Cardiac septum (tissue), 1 donor: ENCODE data around the gene RAB5IF. TPM values are rescaled to one million over a fixed set of nuclear protein-coding genes. Genes with fewer than 3 reads are reported as not detected.
A peak's percentile ranks its signal among the peaks of the same experiment; 100 is the strongest.
"Not testable (repeated sequence)": the region's sequence is repeated elsewhere in the genome, so short reads cannot be mapped to it uniquely, and the experiment has no call there.

Experiments
- DNase-seq: peaks from one replicate; pipeline ENCODE4 v3.0.0-alpha.2; 2020; ENCODE audit warnings: low spot score
- intact Hi-C: fragments of 100-400 bp; cut with DNase I; formaldehyde crosslinking; loops from one replicate; pipeline ENCODE4 v1.14.0; 2022
- total RNA-seq: library from RNA; stranded (reverse); fragmentation: NEBNext Ultra II Directional; extraction: Animal tissue kit (Norgen Biotek cat#: 25700); gene quantifications from one replicate; pipeline ENCODE4 v1.2.1, GENCODE V29; 2021
- donor health status: DM: no; HTN: no; CAD: no.

The RAB5IF gene
- total RNA-seq, 1 donor from 2014 or later, result 50.2 TPM

DNA sequence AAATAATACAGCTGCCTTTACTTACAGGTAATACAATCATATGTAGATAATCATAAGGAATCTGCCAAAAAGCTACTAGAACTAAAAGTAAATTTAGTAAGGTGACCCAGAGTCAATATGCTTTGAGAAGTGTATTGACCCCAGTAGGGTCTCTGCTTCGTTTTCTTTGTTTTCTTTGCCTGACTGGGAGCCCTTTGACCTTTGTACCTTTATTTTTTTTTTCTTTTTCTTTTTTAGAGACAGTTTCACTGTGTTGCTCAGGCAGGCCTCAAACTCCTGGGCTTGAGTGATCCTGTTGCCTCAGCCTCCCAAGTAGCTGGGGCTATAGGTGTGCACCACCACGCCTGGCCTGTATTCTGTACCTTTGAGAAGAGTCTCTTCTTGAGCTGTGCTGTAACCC is 17.9 kb downstream of the RAB5IF start:
- intact Hi-C loops, result no loop called here
- no peak for DNase-seq

DNA sequence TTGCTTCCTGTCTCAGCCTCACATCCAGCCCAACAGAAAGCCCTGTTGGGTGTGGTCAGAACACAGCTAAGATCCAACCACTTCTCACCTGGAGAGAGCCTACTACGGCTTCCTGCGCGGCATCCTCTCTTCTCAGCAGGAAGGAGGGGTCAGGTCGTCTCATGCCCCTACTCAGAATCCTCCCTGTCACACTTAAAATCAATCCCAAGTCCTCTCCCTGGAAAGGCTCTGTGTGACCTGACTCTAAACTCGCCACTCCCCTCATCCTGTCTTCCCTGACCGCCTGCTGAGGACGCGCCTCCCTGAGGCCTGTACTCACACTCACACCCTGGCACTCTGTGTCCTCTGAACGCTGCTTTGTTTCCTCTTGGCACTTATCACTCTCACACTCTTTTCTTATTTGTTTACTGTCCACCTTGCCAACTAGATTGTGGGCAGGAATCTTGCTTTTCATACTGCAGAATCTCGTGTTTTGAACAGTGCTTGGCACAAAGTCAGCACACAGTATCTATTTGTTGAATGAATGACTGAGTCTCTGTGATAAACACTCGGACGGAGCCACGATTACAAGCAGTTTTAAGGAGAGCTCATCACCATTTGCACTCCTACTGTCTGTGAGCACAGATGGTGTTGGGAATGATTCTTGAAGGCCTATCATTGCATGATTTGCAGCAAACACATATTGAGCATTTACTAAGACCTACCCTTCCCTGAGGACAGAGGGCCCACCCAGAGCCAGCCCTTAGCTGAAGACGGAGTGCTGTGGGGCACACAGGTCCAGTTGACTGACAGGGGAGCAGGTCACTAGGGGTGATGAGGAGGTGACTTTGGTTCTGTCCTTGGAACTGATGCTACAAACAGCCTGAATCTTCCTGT is 18.7 kb downstream of the RAB5IF start:
- no peak for DNase-seq
- intact Hi-C loops, result no loop called here

DNA sequence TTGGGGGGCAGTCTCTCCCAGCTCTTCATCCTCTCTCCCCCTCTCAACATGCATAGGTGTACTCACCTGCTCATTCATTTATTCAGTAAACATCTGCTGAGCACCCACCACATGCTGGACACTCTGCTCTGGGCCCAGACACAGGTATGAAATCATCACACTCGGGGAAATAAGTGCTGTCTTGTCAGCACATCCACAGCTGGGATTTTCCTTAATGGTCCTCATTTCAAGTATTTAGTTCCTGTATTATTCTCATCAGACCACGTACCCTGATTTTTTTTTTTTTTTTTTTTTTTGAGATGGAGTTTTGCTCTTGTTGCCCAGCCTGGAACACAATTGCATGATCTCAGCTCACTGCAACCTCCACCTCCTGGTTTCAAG is 19.4 kb downstream of the RAB5IF start:
- DNase-seq, result no peak
- intact Hi-C loops, result no loop called here

DNA sequence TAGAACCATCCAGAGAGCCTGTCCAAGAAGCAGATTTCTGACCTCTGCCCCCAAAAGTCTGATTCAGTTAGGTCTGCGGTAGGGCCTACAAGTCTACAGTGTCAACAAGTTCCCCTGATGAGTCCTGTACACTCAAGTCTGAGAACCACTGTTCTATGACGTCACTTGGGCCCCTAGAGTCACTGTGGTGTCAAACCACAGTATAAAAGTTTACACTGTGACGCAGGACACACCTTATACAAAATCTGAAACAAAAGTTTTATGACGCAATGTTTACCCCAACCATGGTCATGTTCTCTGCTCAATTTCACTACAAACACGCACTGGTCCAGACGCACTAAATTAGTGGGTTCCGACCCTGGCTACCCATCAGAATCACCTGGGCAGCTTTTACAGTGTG is 22.5 kb downstream of the RAB5IF start:
- DNase-seq, result no peak
- intact Hi-C loops, result no loop called here

DNA sequence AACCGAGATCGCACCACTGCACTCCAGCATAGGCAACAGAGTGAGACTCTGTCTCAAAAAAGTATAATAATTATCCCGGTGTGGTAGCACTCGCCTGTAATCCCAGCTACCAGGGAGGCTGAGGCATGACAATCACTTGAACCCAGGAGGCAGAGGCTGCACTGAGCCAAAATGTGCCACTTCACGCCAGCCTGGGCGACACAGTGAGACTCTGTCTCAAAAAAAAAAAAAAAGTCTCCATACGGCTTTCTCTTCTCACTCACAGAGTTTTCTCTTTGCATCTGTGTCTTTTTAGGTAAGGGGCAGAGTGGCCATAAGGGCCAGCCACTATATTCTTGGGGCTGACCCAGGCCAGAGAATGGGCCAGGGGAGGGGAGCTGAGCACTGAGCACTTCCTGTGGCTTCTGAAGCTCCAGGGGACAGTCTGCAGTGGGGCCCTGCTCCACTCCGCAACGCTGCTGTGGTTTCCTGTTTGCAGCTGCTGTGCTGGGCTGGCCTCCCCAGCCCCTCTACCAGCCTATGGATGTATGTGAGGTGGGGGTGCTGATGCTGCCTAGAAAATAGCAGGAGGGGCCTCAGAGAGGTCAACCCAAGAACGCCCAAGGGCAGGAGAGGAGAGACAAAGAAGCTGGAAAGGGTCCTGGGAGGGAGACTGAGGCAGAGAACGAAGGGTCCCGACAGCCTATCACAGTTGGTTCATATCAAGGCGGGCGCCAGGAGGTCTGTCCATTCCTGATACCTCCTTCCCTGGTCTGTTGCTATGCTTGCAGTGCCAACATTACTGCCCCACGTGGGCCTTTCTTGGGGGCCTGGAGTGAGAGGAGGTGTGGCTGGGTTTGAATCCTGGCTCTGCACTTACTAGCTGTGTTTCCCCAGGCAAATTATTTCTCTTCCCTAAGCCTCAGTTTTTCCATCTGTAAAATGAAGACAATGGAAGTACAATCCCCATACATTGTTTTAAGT is 24.4 kb downstream of the RAB5IF start:
- intact Hi-C loops, result no loop called here
- no peak for DNase-seq

DNA sequence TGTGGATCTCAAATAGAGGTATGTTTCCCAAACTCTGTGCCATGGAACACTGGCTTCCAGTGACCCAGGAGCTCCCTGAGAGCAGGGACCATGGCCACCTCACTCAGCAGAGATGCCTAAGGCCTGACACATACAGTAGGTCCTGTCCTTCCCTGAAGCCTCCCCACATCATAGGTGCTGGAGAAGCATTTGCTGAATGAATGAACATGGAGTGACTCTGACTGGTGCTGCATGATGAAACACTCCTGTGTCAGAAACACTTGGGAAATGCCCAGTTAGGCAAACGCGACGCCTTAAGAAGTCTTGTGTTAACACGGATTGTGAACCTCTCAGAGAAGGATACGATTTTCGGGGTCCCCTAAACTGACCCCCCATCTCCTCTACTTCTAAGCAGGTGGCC is 26.1 kb downstream of the RAB5IF start:
- no peak for DNase-seq
- intact Hi-C loops, result no loop called here

DNA sequence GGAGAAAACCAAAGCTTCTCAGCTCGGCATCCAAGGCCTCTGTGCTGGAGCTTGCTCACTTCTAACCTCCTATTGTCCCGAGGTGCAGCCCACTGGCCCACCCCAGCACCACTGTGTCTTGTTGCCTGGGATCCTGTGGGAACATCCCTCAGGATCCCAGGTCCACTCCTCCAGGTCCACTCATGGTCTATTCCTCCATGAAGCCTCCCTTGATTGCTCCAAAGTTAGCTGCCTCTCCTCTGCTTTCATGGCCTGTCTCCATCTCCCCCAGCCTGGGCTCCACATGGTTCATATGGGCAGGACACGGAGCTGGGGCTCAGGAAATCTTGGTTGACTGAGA is 26.5 kb downstream of the RAB5IF start:
- intact Hi-C loops, result no loop called here
- DNase-seq, result no peak

DNA sequence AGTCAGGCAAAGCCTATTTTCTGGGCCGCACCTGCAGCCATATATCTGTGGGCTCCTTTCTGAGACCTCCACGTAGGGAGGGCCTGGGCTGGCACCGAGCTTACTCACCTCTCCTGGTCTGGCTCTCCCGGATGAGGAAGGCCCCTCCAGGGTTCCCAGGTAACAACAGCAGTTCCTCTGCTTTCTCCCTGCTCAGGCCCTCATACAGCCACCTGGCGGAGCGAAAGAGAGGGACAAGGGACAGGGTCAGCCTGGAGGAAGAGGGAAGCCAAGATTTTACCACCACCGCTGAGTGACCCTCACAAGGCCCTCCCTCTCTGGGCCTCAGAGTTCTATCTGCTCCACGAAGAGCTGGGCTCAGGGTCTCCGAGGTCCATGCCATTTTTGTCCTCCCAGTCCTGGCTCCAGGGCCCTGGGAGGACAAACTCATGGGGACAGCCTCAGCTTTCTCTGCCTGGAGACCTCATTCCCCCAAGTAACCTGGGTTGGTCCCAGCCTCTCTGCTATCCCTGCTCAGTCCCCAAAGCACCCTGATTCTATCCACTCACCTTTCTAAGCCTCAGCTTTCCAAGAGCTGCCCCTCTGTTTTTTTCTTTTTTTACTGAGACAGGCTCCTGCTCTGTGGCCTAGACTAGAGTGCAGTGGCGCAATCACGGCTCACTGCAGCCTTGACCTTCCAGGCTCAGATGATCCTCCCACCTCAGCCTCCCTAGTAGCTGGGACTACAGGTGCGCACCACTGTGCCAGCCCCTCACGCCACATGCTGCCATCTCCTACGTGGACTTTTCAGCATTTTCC is 27.1 kb downstream of the RAB5IF start:
- intact Hi-C loops, result no loop called here
- no peak for DNase-seq

DNA sequence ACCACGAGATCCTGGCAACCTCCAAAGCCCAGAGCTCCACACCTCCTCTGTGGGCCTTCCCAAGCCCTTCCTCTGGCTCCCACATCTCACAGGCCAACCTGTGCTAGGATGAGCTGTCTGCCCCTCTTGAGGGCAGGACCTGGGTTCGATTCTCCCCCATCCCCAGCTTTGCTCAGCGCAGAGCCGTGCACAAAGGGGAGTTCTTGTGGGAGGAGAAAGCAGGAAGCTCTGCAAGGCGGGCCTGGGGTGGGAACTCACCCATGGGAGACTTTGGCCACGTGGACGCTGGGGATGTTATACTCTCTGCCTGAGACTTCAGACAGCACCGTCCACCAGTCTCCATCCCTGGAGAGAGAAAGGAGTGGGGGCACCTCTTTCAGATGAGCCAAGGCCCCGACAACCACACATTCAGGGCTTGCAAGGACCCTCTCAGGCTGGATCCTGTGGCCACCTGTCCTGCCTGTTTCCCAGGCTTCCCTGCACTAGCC is 27.8 kb downstream of the RAB5IF start:
- DNase-seq, result no peak
- intact Hi-C loops, result no loop called here

DNA sequence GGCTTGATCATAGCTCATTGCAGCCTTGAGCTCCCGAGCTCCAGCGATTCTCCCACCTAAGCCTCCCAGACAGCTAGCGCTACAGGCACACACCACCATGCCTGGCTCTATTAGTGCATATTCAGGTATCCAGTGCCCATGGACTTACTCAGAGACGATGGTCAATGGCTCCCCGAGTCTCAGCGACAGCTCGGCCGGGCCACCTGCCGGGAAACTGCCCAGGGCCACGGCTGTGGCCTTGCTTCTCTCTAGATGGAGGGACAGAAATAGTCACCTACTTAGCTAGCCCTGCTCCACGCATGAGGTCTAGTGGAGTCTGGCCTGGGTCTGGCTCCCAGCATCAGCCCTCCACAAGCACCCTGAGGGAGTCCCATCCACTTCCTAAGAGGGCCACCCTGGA is 28.8 kb downstream of the RAB5IF start:
- DNase-seq, result no peak
- intact Hi-C loops, result no loop called here

DNA sequence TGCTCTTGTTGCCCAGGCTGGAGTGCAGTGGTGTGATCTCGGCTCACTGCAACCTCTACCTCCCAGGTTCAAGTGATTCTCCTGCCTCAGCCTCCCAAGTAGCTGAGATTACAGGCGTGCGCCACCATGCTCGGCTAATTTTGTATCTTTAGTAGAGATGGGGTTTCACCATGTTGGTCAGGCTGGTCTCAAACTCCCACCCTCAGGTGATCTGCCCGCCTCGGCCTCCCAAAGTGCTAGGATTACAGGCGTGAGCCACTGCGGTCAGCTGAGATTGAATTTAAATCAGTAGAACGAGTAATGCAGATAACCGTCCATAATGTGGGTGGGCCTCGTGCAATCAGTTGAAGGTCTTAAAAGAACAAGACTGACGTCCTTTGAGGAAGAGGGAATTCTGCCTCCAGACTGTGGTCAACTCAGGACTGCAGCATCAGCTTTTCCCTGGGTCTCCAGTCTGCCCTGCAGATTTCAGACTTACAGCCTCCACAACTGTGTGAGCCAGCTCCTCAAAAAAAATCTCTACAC is 33.4 kb downstream of the RAB5IF start:
- DNase-seq, intact Hi-C loops: not testable (repeated sequence)

DNA sequence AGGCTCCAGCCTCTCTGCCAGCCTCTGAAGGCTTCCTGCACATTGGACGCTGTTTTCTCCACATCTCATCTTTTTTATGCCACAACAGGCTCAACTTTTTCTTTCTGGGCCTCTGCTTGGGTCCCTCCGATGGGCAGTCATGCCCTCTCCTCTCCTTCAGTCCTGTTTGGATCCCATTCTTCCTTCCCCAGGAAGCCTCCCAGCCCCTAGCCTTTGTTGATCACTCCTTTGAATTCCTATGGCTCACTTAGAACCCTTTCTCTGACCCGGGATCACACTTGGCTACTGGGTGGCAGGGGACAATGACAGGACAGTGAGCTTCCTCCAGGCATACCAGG is 35.9 kb downstream of the RAB5IF start:
- intact Hi-C loops, result no loop called here
- DNase-seq, result no peak

DNA sequence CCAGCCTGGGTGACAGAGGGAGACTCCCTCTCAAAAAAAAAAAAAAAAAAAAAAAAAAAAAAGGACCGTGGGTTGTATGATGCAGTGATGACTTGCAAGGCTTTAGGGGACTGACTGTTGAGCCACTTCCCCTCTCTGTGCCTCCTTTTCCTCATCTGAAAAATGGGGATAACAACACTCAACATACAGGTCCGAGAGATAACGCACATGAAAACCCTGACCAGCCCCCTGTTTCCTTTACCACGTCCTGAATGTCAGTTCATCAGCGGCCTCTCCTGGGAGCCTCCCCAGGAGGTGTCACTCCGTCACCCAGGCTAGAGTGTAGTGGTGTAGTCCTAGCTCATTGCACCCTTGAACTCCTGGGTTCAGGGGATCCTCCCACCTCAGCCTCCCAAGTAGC is 36.6 kb downstream of the RAB5IF start:
- intact Hi-C loops, result no loop called here
- DNase-seq, result no peak

DNA sequence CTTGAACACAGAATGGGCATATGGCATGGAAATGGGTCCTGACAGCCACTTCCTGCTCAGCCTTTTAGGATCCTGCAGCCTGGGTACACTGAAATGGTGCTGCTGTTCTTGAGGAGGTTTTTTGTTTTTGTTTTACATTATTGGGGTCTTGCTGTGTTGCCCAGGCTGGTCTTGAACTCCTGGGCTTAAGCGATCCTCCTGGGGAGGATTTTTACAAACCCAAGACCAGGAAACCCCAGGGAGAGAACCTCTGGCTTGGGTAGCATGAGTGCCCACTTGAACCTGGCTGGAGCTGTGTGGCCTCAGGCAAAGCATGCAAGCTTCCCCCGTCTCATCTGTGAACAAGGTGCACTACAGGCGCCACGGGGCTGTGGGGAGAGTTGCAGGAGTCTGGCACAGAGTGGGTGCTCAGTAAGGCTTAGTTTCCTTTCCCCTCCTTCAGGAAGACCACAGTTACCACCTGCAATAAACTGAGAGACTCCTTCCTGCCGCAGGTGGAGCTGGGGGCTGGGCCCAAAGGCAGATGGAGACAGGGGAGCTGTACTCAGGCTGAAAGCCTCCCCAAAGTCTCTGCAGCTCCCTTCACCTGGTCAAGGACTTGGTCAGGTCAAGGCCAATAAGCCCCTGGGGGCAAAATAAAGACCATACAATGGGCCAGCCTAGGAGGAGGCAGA is 38.6 kb downstream of the RAB5IF start:
- intact Hi-C loops, result no loop called here
- no peak for DNase-seq

DNA sequence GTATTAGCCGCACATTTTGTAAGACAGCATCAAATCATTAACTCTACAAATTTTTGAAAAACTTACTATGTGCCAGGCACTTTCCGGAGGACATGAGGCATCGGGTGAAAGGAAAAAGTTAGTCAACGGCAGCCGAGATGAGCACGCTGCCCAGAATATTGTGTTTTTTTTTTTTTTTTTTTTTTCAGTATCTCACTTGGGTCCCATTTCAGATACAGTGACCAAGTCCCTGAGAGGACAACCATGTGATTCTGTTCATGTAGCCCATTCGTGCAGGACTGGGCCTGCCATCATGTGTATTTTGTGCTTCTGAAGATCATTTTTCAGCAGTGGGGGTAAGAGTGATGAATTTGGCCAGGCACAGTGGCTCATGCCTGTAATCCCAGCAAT is 39.1 kb downstream of the RAB5IF start:
- no peak for DNase-seq
- intact Hi-C loops, result no loop called here

DNA sequence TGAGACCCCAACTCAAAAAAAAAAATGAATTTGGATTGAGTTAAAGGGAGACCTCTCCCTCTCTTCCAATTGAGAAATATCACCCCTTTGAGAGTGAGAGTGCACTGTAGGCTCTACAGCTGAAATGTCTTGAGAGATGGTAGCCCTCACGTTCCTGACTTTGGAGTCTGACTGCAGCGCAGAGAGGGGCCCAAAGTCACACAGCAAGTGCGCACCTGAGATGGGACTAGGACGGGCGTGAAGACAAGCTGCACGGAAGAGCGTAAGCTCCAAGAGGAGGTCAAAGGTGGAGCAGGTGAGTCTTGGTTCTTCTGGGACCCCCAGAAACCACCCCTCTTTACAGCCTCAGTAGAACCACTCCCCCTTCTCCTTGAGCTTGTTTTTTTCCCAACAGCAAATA is 39.8 kb downstream of the RAB5IF start:
- intact Hi-C loops, result no loop called here
- peak; percentile 49 for DNase-seq

DNA sequence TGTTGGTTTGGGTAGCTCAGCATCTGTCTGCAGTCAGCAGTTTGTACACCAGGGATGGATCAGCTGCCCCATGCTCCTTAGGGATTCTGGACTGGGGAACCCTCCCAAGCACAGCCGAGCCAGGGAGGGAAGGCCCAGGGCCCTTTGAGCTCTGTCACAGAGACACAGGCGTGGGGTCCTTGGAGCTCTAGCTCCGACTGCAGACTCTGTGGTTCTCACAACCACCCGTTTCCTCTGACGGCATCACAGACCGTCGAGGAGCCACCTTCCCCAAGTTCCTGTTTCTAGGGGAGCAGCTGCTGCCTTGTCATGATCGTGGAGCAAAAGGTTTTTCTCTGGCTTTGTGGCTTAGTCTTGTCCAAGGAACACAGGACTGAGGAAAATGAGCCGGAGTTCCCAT is 40.4 kb downstream of the RAB5IF start, which contains the start of gene SLA2:
SLA2 (minus strand) TSS at position 199 of the 400 bp plus-strand sequence. CDS start 4,861 bp downstream, outside the sequence.
- intact Hi-C loops, result no loop called here
- DNase-seq, result peak; percentile 81

DNA sequence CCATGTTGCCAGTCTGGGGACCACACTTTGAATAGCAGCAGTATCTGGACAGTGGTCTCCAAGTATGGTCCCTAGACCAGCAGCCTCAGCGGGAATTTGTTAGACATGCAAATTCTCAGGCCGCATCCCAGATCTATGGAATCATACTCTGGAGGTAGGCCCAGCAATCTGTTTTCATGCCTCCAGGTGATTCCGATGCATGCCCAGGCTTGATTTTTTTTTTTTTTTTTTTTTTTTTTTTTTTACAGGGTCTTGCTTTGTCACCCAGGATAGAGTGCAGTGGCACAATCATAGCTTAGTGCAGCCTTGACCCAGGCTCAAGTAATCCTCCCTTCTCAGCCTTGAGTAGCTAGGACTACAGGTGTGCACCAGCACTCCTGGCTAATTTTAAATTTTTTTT is 41.1 kb downstream of the RAB5IF start:
- intact Hi-C loops, result no loop called here
- DNase-seq, result no peak
